Suprapubic skin (tissue), 3 donors: Measurements from ENCODE around the gene KCNN2.

Experiments
- EP300 ChIP-seq: sonication (generic); formaldehyde crosslinking; IDR thresholded peaks from one replicate; pipeline ENCODE4 v1.6.1; 2017; ENCODE audit warnings: antibody characterized with exemption
- POLR2A ChIP-seq, 2 donors: fragments of 450-650 bp; IDR thresholded peaks; one replicate each; pipeline ENCODE4 v1.6.1; 2017; ENCODE audit warnings: antibody characterized with exemption in 2 of 2, mild to moderate bottlenecking in 2 of 2, moderate library complexity in 2 of 2
- TF ChIP-seq, protein P1 (sequence below), 2 donors: fragments of 200-600 bp in 1 of 2; fragments of 450-650 bp in 1 of 2; sonication (generic) in 1 of 2; IDR thresholded peaks; one replicate each; pipeline ENCODE4 v1.5.1; 2016 to 2019; ENCODE audit warnings: antibody characterized with exemption in 2 of 2, mild to moderate bottlenecking in 1 of 2, moderate library complexity in 1 of 2

DNA sequence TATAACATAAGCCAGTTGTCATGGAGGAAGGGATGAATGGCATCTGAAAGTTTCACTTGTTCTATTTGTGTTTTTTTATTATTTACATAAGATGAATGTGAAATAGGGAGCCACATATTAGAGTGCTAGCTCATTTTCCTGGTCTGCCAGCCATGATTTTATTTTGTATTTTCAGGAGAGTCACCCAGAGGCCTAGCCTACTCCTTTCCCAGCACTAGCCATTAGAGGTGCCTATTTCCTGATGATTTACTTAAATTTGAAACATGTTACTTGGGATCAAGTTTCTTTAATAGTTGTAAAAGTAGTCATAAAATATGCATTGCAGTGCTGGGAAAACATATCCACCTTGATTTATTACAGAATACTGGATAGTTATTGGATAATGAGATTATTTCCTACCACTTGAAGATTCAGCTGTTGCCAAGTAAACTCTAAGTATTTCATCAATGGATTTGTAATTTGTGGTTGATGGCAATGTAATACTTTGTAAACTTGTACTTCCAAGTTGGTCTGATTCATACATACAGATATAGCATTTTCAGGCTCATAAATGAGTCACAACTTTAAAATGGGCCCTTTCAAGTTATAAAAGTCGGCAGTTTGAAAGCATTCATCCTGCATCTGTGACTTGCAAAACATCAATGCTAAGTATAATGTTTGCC is 50.8 kb downstream of the KCNN2 start:
- TF ChIP-seq, protein P1, sequence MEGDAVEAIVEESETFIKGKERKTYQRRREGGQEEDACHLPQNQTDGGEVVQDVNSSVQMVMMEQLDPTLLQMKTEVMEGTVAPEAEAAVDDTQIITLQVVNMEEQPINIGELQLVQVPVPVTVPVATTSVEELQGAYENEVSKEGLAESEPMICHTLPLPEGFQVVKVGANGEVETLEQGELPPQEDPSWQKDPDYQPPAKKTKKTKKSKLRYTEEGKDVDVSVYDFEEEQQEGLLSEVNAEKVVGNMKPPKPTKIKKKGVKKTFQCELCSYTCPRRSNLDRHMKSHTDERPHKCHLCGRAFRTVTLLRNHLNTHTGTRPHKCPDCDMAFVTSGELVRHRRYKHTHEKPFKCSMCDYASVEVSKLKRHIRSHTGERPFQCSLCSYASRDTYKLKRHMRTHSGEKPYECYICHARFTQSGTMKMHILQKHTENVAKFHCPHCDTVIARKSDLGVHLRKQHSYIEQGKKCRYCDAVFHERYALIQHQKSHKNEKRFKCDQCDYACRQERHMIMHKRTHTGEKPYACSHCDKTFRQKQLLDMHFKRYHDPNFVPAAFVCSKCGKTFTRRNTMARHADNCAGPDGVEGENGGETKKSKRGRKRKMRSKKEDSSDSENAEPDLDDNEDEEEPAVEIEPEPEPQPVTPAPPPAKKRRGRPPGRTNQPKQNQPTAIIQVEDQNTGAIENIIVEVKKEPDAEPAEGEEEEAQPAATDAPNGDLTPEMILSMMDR (IDR thresholded peaks at IDR 0.05): no peak
- TF ChIP-seq POLR2A (IDR thresholded peaks at IDR 0.05) (no peak), EP300 (no peak)
